Endothelial cell of umbilical vein (primary cell): ENCODE measurements around the gene ADAM30.

Experiments
- CTCF ChIP-seq, 2 donors: IDR thresholded peaks; 1 replicate in 1 of 2; 2 replicates in 1 of 2; pipeline ENCODE4 v1.5.1; 2011; ENCODE audit warnings: low read length in 2 of 2, mild to moderate bottlenecking in 2 of 2, moderate library complexity in 2 of 2, control low read depth in 1 of 2, inconsistent platforms in 1 of 2, low read depth in 1 of 2; ENCODE audit not compliant: insufficient read depth in 1 of 2; ENCODE audit errors: extremely low read depth in 1 of 2
- EZH2 ChIP-seq: IDR thresholded peaks from 2 replicates; pipeline ENCODE4 v1.6.1; 2012; ENCODE audit warnings: borderline replicate concordance, low read depth, mild to moderate bottlenecking, moderate library complexity, low read length, inconsistent platforms; ENCODE audit not compliant: severe bottlenecking
- FOS ChIP-seq: IDR thresholded peaks from 2 replicates; pipeline ENCODE4 v1.6.1; 2011; ENCODE audit warnings: mild to moderate bottlenecking, low read length, moderate library complexity, borderline replicate concordance; ENCODE audit not compliant: insufficient read depth
- MAX ChIP-seq: IDR thresholded peaks from 2 replicates; pipeline ENCODE4 v1.6.1; 2011; ENCODE audit not compliant: insufficient read depth, insufficient read length
- POLR2A ChIP-seq: IDR thresholded peaks from 2 replicates; pipeline ENCODE4 v1.6.1; 2012; ENCODE audit warnings: low read depth, mild to moderate bottlenecking, control low read depth, low read length

GRCh38 chr1:119906927-119907652 is 10.8 kb upstream of the ADAM30 start:
- TF ChIP-seq CTCF (IDR thresholded peaks at IDR 0.05; ENCODE audit: extremely low read depth in 1 of 2, insufficient read depth in 1 of 2, low read depth in 1 of 2, low read length in 2 of 2) = no peak
- TF ChIP-seq FOS = no peak
- TF ChIP-seq MAX = no peak
- TF ChIP-seq EZH2 = no peak
- TF ChIP-seq POLR2A = no peak
